ENCODE measurements around the gene NSMCE1.

The NSMCE1 gene

GRCh38 chr16:27189335-27189972 lies 79.1 kb downstream of the NSMCE1 start:
- no peak for DNase-seq

- DNase-seq, result no peak
Measured at GRCh38 chr16:27188633-27189032, 79.9 kb downstream of the NSMCE1 start.

- no peak for DNase-seq
Measured at GRCh38 chr16:27185776-27186130, 82.8 kb downstream of the NSMCE1 start.

GRCh38 chr16:27182906-27183405 lies 85.6 kb downstream of the NSMCE1 start:
- no peak for DNase-seq

- no peak for DNase-seq
Measured at GRCh38 chr16:27181019-27181790, 87.4 kb downstream of the NSMCE1 start.

GRCh38 chr16:27179500-27180072 lies 89.0 kb downstream of the NSMCE1 start:
- DNase-seq, result peak; percentile 66 to 85 (median 78)

GRCh38 chr16:27177031-27177774 lies 91.4 kb downstream of the NSMCE1 start:
- no peak for DNase-seq

GRCh38 chr16:27175888-27176287 lies 92.7 kb downstream of the NSMCE1 start:
- no peak for DNase-seq

Data from T-helper 1 cell (primary cell).